Measurements from ENCODE around the gene MYO19. TPM values are rescaled to one million over a fixed set of nuclear protein-coding genes. Genes with fewer than 3 reads are reported as not detected.

MYO19 gene
- total and polyA plus RNA-seq, 8 donors, result 11.8 to 311 (median 112) TPM

DNA sequence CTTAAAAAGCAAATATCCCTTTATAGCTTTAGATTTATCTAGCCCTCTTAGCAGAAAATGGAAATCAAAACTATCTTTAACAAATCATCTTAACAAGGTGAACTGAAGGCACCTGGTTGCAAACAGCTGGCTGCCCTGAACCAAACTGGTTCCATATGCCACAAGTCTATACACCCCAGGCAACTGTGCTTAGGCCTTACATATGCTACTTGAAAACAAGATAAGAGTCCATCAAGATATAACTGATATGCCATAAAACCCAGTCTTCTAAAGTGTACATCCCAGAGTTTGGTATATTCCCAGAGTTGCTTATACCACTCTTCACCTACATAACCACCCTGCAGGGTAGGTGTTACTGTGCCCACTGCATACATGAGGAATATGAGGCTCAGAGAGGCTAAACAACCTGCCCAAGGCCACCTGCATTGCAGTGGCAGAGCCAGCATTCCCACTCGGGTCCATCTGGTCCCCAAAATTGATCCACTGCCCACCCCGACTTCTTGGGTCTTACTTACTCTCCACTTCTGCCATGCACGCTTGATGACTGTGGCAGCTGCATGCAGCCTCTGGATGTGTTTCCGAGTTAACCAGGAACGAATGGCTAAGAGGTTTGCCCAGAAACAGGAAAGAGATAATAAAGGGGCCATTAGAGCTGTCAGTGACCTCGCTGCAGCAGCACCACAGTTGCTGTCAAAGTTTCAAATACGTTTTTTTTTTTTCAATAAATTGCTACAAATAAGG lies 35.9 kb downstream of the MYO19 start:
- no peak overlapping the region for H3K27ac ChIP-seq
- peaks cover 48 to 99% (median 92%) of the 10 kb centered on the region in 4 donors for H3K36me3 ChIP-seq
- H3K4me3 ChIP-seq, result no peak overlapping the region
- H3K9me3 ChIP-seq, result no peaks in the 10 kb centered on the region
- intact Hi-C loops (cut with DNase I; ENCODE audit: low total_unique reads), result no loop called here
- H3K27me3 ChIP-seq, result no peaks in the 10 kb centered on the region
- TF ChIP-seq POLR2A (IDR thresholded peaks at IDR 0.05) (no peak), POLR2AphosphoS5 (IDR thresholded peaks at IDR 0.05) (no peak), EP300 (IDR thresholded peaks at IDR 0.05) (no peak)
- TF ChIP-seq, protein P1, sequence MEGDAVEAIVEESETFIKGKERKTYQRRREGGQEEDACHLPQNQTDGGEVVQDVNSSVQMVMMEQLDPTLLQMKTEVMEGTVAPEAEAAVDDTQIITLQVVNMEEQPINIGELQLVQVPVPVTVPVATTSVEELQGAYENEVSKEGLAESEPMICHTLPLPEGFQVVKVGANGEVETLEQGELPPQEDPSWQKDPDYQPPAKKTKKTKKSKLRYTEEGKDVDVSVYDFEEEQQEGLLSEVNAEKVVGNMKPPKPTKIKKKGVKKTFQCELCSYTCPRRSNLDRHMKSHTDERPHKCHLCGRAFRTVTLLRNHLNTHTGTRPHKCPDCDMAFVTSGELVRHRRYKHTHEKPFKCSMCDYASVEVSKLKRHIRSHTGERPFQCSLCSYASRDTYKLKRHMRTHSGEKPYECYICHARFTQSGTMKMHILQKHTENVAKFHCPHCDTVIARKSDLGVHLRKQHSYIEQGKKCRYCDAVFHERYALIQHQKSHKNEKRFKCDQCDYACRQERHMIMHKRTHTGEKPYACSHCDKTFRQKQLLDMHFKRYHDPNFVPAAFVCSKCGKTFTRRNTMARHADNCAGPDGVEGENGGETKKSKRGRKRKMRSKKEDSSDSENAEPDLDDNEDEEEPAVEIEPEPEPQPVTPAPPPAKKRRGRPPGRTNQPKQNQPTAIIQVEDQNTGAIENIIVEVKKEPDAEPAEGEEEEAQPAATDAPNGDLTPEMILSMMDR (IDR thresholded peaks at IDR 0.05), result no peak
- no peak for DNase-seq
- 72 to 83% (median 79%) methylated on average over 7 of the region's 7 CpGs for WGBS, 5 donors
- peaks cover 0 to 12% (median 9%) of the 10 kb centered on the region in 4 donors for H3K4me1 ChIP-seq

DNA sequence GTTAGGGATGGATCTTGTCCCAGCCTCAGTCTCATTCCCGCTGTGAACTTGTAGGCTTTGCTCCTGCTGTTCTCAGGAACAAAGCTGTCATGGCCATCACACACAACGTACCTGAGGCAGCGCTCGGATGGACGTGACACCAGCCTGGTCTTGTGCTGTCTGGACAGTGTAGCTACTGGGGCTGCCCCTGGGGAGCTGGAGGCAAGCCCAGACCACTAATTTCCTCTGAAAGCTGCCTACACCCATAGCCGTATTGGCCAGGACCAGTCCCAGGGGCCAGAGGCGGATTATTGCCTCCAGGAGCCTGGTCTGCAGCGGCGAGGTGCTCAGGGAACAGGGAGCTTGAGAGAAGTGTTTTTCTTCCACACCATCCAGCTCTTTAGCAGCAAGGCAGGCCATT lies 36.5 kb downstream of the MYO19 start:
- H3K27ac ChIP-seq, result no peak overlapping the region
- 84 to 96% (median 93%) methylated on average over 9 of the region's 9 CpGs for WGBS, 5 donors
- H3K9me3 ChIP-seq, result no peaks in the 10 kb centered on the region
- no peaks in the 10 kb centered on the region for H3K27me3 ChIP-seq
- peaks cover 0 to 15% (median 9%) of the 10 kb centered on the region in 4 donors for H3K4me1 ChIP-seq
- peaks cover 43 to 99% (median 92%) of the 10 kb centered on the region in 4 donors for H3K36me3 ChIP-seq
- no peak overlapping the region for H3K4me3 ChIP-seq
- intact Hi-C loops (cut with DNase I; ENCODE audit: low total_unique reads), result no loop called here
- no peak for DNase-seq
- no peak for TF ChIP-seq POLR2A (IDR thresholded peaks at IDR 0.05)
- TF ChIP-seq EP300 (IDR thresholded peaks at IDR 0.05), result no peak
- TF ChIP-seq POLR2AphosphoS5 (IDR thresholded peaks at IDR 0.05), result no peak
- TF ChIP-seq, protein P1 (IDR thresholded peaks at IDR 0.05), result no peak

DNA sequence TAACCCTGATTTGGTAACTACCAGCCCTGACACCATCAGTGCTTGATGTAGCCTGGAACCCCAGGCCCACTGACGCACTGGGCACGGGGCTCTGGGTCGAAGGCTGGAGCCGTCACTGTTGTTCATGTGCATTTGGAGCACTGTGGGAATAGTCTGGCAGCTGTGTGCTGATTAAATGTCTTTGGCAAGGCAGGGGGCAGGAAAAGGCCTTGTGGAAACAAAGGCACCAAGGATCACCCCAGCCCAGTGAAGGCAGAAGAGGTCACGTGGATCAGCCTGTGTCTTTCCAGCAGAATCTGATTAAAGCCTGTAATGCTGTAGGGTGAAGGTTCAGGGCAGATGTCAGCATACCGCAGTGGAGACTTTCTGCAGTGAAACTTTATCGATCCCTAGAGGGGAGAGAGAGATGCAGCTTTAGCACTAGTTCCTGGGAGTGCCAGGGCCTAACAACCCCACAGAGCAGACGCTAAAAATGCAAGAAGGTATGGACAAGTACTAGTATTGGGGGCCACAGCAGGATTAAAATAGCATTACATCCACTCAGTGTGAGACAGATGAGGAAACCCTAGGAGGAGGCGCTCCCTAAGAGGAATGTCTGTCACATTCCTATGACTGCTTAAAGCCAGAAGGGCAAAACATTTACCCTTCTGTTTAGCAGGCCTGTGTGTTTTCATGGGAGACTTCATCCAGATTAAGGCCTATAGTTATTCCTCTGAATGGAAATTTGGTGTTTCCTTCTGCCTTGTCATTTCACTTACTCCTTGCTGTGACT lies 38.5 kb downstream of the MYO19 start:
- DNase-seq, result no peak

DNA sequence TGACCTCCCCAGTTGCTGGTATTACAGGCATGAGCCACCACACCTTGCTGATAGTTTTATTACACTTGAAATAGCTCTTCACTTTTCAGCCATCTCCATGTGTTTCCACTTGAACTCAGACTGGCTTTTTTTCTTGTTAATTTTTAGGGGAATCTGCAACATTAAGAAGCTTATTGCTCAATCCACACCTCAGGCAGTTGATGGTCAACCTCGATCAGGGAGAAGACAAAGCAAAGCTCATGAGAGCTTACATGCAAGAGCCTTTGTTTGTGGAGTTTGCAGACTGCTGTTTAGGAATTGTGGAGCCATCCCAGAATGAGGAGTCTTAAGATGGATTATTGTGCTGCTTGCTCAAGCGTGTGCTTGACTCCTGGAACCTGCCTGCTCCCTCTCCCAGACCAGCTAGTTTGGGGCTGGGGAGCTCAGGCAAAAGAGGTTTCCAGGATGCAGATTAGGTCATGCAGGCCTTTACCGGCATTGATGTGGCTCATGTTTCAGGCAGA lies 39.5 kb downstream of the MYO19 start:
- Histone ChIP-seq H3K4me1 (peaks cover 6 to 15% (median 9%) of the 10 kb centered on the region in 4 donors), H3K36me3 (peaks cover 42 to 88% (median 81%) of the 10 kb centered on the region in 4 donors), H3K9me3 (no peaks in the 10 kb centered on the region), H3K27me3 (no peaks in the 10 kb centered on the region), H3K27ac (no peak overlapping the region), H3K4me3 (no peak overlapping the region)
- 69 to 80% (median 73%) methylated on average over 3 of the region's 3 CpGs for WGBS, 5 donors
- DNase-seq, result no peak
- intact Hi-C loops (cut with DNase I; ENCODE audit: low total_unique reads), result no loop called here
- TF ChIP-seq POLR2A (IDR thresholded peaks at IDR 0.05), result no peak
- TF ChIP-seq, protein P1 (IDR thresholded peaks at IDR 0.05), result no peak
- no peak for TF ChIP-seq POLR2AphosphoS5 (IDR thresholded peaks at IDR 0.05)
- TF ChIP-seq EP300 (IDR thresholded peaks at IDR 0.05), result no peak

More for the DNA sequence above, 38.5 kb downstream of the MYO19 start:
- TF ChIP-seq EP300 (IDR thresholded peaks at IDR 0.05) (no peak), POLR2AphosphoS5 (IDR thresholded peaks at IDR 0.05) (no peak), POLR2A (IDR thresholded peaks at IDR 0.05) (no peak)
- TF ChIP-seq, protein P1 (IDR thresholded peaks at IDR 0.05), result no peak
- H3K27me3 ChIP-seq, result no peaks in the 10 kb centered on the region
- no peak overlapping the region for H3K4me3 ChIP-seq
- intact Hi-C loops (cut with DNase I; ENCODE audit: low total_unique reads), result no loop called here
- H3K27ac ChIP-seq, result no peak overlapping the region
- no peaks in the 10 kb centered on the region for H3K9me3 ChIP-seq
- WGBS, 5 donors, result 90 to 95% (median 92%) methylated on average over 9 of the region's 9 CpGs
- H3K36me3 ChIP-seq, result peaks cover 42 to 99% (median 92%) of the 10 kb centered on the region in 4 donors
- H3K4me1 ChIP-seq, result peaks cover 0 to 15% (median 9%) of the 10 kb centered on the region in 4 donors

Measured in stomach (tissue), 9 donors.